HG03060 (cell line): Measurements from ENCODE around the gene STON1.
"Not testable (repeated sequence)": the region's sequence is repeated elsewhere in the genome, so short reads cannot be mapped to it uniquely, and the experiment has no call there.

Source experiments
- ATAC-seq: cut with Tn5 transposase; IDR thresholded peaks from one replicate; pipeline ENCODE4 v1.9.1; 2021; ENCODE audit warnings: low read depth, moderate number of reproducible peaks; ENCODE audit not compliant: unreplicated experiment

Gene STON1

DNA sequence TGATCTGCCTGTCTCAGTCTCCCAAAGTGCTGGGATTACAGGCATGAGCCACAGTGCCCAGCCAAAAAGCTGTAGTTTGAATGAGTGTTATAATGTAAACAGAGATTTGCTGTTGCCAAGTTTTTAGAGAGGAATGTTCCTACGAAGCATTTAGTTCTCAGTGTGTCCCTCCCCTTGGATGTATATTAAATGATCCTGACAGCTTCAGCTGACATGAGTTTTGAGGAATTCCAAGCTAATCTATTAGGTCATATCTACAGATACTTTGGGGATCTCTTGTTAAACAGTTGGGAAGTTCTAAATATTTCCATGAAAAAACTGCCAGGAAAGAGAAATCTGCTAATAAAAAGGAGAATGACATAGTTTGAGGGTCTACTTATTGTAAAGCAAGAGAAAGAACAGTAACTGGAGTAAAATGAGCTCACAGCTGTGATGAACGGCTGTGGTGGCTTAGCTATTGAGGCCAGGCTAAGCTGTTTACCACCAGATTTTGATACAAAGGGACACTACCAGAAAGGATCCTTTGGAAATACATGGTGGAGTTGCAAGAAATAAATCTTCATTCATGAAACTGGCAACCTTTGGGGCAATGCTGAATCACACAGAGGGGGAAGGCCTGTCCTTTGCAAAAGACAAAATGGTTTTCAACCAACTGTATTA is 2.6 kb upstream of the STON1 start:
- no peak for ATAC-seq

DNA sequence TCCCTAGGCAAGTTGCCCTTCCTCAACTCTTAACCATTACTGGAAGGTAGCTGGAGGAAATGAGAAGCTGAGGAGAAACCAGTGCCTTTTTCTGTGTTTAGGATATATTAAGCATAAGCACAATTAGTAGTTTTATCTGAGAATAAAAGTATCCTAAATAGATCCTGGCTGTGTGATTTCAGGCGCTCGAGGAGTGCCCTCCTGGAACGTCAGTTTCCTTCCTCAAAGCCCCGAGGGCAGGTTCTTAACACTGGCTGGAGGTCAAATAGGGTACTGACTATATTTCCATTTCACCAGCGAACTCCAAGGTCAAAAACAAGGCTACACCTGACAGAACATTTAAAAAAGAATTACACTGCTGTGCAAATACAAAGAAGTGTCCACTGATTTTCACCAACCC is 1.5 kb upstream of the STON1 start:
- ATAC-seq = no peak

DNA sequence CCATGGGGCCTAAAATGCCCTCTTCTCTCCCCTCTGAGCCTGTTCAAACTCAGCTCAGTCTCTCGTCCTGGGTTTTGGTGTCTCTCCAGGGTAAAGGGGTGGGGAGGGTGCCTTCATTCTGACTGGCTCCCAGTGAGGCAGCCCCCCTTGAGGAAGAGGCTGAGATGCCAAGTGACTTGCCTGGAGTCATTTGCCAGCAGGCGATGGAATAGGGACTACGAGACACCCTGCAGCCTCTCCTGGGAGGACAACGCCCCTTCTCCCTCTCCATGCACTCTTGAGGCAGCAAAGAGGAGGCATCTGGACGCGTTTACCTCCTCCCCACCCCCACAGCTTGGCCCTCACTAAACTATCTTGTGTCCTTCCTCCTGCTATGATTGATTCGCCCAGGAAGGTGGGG is 760 bp upstream of the STON1 start:
- ATAC-seq = no peak

DNA sequence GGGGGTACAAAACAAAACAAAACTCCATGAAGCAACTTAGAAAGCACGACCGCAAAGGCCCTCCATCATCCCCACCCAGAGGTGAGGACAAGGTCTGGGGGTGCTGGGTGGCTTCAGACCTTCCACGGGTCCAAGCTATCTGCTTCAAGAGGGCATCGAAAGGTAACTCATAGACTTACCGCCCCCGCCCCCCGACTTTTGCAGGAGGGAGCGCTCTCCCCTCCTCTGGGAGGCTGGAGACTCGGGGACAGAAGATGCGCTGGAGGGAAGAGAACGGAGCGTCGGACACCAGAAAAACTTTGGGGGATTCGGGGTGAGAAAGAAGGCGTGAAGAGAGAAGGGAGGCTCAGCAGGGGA is 300 bp upstream of the STON1 start:
- no peak for ATAC-seq

DNA sequence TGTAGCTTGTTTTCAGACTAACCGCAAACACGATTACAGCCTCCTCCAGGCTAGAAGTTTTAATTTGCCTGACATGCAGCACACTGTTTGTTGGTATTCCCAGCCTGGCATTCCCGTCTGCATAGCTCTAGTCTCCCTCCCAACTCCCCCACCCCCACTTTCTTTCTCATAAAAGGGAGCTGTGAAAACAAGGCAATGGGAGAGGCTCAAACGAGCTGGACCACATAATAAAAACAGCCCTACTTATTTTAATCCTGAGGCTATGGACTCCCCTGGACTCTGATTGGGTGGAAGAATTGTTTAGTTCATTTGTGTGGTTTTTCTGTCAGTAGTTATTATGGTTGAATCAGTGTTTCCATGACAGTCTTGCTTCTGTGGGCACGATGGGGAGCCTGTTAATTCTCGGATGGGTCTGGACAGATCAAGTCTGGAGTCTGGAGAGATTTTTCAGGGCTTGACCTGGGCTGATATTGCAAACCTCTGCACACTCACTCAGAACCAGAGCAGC is 1.2 kb downstream of the STON1 start:
- ATAC-seq = no peak

DNA sequence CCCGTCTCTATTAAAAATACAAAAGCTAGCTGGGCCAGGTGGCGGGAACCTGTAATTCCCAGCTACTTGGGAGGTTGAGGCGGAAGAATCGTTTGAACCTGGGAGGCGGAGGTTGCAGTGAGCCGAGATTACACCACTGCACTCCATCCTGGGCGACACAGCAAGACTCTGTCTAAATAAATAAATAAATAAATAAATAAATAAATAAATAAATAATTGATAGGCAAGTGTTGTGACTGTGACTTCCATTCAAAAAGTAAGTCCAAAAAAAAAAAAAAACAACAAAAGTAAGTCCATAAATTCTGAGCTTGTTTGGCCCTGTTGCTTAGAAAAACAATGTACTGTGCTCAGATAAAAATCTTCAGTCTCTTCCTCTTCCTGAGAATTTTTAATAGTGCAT is 2.2 kb downstream of the STON1 start:
- no peak for ATAC-seq

DNA sequence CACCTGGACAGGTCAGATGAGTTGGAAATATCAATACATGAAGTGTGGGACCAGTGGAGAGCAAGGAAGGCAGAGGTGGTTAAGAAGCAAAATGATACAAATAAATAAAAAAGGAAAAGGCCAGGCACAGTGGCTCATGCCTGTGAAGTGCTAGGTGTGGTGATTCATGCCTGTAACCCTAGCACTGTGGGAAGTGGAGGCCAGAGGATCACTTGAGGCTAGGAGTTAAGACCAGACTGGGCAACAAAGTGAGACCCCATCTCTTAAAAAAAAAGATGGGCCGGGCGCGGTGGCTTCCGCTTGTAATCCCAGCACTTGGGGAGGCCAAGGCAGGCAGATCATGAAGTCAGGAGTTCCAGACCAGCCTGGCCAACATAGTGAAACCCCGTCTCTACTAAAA is 2.9 kb downstream of the STON1 start:
- no peak for ATAC-seq

DNA sequence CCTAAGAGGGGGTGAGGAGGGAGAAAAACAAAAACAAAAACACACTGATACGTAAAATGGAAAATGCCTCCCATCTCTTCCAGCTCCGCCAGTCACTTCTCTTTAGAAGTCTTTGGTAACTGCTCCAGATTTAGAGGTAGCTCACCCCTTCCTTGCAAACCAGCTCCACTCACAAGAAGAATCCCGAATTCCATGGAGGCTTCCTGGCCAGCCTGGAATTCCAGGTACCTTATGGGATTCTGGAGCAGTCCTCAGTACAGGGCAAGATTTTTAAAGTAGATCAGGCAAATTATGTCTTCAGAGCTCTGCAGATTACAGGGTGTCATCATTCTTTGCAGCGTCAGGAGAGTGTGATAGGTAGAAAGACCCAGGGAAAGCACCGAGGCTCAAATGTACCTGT is 4.8 kb downstream of the STON1 start:
- no peak for ATAC-seq

DNA sequence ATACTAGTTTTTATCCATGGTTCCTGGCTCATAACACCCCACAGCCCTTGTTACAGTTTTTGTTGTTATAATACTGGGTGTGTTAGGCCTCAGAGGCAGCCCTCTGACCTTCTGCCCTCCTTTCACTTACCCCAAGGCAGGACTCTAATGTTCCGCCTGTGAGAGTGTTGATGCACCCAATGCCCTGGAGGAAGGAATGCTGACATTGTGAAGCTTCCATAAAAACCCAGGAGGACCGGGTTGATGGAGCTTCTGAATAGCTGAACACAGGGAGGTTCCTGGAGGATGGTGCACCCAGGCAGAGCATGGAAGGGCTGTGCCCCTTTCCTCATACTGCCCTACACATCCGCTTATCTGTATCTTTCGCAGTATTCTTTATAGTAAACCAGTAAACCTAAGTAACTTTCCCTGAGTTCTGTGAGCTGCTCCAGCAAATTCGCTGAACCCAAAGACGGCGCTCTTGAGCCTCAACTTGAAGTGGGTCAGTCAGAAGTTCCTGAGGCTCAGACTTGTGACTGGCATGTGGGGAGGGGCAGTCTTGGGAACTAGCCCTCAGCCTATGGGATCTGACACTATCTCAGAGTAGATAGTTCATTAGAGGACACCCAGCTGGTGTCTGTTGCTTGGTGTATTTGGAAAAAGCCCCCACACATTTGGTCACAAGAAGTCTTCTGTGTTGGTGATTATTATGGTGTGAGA is 10.4 kb downstream of the STON1 start:
- no peak for ATAC-seq

DNA sequence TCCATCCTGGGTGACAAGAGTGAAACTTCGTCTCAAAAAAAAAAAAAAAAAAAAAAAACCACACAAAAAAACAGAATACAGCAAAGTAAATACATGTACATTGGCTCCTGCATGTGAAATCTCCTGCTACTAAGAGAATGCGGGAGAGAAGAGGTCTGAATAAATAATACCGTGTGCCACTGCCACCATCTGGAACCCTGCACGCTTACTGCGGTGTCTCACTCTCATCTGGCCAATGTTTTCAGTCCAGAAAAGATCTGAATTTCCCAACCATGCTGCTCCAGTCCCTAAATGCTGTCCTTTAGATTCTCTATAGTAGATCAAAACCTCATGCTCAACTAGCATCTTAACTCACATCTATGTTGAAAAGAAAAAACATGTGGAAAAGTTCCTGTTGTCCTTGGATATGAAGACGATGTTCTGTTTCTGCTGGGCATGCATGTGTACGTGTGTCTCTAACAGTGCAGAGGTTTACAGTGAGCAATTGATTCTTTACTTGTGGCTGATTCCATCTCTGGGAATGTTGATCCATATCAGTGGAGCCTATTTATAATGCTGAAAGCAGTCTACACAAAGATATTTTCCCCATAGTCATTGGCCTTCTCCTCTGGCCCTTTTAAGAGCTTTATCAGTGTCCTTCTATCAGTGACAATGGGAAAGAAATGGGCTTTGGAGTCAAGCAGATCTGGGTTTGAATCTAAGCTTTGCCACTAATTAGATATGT is 11.9 kb downstream of the STON1 start:
- ATAC-seq = no peak

DNA sequence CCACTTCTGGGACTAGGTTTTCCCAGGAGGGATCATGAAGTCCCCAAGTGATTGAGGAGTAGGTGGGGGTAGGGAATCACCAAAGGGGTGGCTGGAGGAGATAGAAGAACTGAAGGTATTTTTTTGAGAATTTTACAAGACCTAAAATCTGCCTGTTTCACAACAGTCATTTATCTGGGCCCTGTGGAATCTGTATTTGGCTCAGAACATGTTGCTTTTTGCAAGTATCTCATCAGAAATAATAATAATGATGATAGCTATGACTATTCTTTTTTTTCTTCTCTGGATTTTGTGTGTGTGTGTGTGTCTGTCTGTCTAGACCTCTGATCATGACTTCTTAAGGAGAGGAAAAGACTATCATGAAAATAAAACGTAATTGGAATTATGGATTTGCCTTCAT is 13.9 kb downstream of the STON1 start:
- no peak for ATAC-seq

DNA sequence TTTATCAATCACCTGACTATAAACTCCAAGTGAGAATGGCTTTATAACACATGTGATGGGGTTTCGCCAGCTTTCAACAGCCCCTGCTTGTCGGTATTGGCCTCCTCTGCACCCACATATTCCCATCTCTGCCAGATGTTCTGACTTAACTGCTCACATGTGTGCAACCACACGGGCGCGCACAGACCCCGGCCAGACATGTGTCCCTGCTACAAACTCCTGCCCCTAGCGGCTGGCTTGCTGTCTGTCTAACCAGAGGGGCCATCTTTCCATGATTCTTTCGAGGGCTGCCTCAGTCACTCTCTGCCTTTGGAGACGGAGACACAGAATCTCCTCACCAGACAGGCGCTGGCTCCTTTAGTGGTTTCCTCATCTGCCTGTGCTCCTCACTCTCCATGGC is 15.3 kb downstream of the STON1 start:
- ATAC-seq = no peak

DNA sequence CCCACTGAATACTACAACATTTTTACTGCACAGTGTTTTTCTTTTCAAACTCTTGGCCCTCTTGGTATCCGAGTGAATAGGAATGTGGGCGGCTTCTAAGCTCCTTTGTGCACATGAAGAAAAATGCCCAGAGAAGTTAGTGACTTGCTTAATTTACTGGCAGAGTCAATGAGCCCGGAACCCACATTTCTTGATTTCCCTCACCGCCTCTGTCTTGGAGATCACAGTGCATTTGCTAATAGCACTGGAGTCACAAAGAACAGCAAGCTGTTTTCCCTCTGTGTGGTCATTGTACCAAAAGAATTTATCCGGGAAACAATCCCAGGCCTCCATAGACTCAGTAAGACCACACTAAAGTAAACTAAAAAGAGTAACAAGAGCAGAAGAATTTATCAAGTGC is 18.9 kb downstream of the STON1 start:
- ATAC-seq = no peak

DNA sequence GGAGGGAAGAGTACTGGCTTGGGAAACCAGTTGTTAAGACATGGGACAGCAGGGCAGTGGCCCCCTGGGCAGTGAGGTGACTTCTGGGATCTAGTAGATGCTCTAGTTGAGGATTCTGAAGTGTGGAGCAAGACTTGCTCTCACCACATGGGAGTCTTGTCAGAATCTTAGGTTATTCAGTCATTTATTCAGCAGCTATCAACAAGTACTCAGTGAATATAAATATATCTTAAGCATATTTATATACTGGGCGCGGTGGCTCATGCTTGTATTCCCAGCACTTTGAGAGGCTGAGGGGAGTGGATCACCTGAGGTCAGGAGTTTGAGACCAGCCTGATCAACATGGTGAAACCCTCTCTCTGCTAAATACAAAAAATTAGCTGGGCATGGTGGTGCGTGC is 20.0 kb downstream of the STON1 start:
- no peak for ATAC-seq

DNA sequence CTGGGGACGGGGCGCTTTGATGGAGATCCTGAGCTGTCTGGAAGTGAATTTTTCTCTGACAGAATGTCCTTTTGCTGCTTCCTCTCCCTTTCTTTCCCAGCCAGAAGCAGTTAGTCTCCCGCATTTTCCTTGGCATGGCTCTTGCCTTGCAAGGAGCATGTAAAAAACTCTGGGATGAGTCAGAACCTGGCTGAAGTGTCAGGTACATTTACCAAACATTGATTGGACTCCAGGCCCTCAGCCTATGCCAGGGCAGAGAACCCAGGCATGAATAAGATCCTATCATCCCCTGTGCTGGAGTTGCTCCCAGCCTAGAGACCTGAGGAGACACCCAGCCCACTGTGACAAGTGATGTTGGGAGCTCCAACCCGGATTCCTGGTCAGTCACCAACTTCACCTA is 21.6 kb downstream of the STON1 start:
- ATAC-seq = no peak

DNA sequence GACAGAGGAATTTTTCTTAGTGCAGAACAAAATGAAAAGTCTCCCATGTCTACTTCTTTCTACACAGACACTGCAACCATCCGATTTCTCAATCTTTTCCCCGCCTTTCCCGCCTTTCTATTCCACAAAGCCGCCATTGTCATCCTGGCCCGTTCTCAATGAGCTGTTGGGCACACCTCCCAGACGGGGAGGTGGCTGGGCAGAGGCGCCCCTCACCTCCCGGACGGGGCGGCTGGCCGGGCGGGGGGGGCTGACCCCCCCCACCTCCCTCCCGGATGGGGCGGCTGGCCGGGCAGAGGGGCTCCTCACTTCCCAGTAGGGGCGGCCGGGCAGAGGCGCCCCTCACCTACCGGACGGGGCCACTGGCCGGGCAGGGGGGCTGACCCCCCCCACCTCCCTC is 25.1 kb downstream of the STON1 start:
- ATAC-seq = not testable (repeated sequence)

DNA sequence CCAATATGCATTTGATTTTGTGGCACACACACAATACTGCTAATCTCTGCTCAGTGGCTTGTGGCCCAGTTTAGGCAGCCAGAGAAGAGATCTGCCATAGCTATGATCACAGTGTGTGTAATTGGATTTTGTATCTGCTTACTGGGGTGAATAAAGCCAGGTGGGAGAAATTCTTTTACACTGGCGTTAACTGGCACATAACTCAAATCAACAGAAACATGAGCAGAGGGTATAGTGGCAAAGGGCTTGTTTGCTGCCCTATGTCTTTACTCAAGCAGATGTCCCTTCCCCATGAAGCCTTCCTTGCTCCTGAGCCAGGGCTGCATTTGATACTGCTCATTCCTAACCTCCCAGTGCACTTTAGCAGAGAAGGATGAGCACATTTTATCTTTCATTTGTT is 28.5 kb downstream of the STON1 start:
- no peak for ATAC-seq

DNA sequence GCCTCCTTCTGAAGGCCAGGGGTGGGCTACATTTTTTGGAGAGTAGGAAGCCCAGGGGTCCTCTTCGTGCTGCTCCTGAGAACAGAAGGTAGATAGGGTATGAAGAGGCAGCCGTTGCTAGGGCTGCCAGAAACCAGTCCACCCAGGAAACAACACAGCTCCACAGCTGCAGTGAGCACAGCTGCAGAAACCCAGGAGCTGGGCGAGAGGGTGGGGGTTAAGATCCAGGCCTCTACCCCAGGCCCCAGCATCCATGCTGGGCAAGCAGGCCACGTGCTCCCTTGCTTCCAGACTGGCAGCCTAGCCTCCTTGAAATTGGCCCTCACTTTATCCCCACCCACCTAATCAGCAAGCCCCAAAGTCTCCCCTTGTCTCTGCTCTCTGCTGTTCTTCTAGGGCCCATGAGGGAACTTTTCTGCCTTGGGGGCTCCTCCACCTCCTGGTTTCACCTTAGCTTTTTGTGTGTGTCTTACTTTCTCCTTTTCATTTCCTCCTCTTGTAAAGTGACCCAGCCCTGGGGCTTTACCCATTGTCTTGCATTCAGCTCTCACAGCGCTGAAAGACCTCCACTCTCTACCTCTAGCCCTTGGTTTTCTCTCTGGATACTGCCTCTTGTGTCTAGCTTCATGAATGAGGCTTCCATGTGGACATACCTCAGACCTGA is 30.7 kb downstream of the STON1 start:
- no peak for ATAC-seq

DNA sequence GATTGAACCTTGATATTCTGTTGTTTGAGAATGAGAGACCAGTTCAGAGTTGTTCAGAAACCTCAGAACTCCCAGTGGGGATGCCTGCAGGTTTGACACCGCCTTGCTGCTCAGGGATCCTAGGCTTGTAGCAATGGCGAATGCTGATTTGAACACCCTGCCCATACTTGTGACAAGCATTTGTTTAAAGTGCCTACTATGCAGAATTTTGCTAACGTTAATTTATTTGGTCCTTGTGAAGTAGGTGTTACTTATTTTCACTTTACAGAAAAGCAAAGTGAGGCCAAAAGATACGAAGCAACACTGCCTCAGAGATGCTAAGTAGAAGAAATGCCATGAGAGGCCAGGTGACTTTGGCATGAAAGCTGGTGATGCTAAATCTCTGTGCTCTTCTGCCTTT is 32.3 kb downstream of the STON1 start:
- no peak for ATAC-seq

DNA sequence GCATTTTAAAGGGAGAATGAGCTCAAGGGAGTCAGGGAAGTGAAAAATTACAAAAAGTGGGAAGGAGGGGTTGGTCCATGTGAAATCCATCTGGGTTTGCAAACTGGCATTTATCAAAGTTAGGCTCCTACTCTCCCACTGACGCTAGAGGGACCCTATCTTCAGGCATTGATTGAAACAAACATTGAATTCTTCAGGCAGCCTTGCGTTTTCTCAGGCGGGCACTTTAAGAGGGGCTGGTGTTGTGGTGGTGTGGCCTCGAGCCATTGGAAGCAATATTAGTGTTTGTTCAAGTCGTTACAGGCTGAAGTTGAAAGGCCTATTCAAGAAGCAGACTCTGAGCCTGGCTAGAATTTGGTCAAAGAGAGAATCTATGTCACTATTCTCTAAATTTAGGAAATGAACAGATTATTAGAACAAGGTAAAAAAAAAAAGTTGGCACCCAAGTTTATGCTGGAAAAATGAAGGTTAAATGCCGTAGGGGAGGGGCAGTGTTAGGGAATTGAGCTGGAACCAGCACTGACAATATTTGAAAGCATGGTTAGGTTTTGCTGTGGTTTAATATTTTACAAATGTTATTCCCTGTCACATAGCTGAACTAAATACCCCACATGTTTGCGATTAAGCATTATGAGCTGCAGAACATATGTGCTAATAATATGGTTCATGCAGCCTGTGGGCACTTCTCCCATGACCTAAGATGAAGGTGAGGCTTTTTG is 36.8 kb downstream of the STON1 start:
- ATAC-seq = no peak

DNA sequence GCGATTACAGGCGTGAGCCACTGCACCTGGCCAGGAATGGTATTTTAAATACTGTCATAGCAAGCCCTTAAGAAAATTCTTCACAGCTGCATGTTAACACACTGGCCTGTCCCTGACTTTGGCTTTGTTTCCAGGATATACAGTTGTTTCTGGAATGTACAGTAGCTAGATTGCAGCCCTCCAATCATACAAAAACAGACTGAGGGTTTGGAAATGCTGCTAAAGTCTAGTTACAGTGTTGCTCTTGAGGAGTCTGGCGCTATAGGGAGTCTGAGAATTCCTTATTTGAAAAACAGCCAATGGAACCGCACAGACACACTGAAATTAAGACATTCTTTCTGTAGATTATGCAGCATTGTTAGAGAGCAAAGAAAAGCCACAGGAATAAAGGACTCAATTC is 37.7 kb downstream of the STON1 start:
- no peak for ATAC-seq
